DMS153 treated with DMSO at 0.1 percent for 48 hours (cell line): ENCODE measurements around the gene CDH13.

Experiments
- DNase-seq: peaks from one replicate; lab custom pipeline; 2025; ENCODE audit not compliant: unreplicated experiment; lab: John Stamatoyannopoulos, UW

Gene CDH13

DNA sequence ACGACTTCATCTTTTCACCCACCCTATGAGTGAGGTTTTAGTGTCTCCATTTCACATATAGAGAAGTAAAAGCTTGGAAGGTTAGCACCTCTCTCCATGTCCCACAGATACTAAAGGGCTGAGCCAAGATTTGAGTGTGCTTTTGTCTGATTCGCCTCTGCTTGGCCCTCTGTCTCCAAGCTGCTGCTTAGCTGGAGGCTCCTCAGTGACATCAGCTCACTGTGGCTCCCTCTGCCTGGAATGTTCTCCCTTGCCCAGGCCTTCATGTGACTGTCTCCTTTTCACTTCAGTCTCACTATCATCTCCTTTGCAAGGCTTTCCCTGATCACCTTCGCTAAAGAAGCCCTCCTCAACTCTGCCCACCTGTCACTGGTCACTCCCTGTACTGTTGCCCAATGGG lies 1096.5 kb downstream of the CDH13 start:
- DNase-seq: no peak

- no peak for DNase-seq
Measured at GRCh38 chr16:83723901-83724300, 1097.1 kb downstream of the CDH13 start.

GRCh38 chr16:83724585-83724984 lies 1097.8 kb downstream of the CDH13 start:
- no peak for DNase-seq

DNA sequence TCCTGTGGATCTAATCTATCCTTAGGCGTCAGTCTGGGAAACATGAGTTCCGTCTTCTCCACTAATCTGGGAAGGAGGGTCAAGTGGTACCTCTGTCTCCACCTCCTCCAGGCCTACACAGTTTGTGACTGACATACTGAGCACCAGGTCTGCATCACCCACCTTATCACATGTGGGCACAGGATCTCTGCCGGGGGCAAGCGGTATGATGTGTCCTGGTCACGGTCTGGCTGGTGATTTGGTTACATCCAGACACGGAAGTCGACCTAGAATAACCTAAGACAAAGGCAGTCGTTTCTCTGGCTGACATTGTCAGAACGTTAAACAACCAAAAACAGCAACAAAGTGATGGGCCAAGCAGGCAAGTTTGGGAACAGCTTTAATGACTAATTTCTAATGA lies 1098.5 kb downstream of the CDH13 start:
- DNase-seq: no peak

DNA sequence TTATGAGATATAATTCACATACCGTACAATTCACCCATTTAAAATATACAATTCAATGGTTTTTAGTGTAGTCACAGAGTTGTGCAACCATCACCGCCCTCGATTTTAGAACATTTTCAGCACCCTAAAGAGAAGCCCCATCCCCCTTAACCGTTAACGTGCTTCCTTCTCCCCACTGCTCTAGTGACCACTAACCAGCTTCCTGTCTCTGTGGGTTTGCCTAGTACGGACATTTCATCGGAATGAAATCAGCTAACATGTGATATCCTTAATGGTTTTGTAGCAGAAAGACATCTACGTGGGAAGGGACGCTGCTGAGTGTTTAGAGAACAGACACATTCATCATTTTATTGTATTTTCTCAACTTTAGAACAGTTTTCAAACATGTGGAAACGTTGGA lies 1100.2 kb downstream of the CDH13 start:
- no peak for DNase-seq

DNA sequence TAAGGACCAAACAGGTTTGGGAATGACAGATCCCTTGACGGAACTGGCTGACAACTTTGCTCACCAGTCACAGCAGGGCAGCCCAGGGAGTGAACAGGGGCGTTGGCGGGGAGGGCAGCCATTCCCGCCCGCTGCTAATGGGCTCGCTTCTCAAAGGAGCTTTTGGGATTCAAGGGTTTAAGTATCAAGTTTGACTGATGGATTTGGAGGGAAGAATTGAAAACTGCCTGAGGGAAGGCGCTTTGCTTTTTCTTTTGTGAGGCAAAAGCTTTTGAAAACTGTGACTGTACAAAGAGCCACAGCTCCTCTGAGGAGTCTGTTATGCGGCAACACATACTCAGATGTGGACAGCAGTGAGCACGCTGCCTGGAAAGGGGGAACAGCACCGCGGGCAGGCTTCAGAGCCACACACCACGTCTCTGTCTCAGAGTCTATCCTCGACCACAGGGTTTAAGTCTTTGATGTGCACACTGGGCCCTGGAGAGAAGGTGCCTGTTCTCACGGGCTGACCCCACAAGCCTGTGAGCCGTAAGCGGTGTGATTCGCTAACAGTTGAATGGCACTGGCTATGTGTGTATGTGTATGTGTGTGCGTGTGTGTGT lies 1101.1 kb downstream of the CDH13 start:
- DNase-seq: no peak

GRCh38 chr16:83728492-83728891 lies 1101.7 kb downstream of the CDH13 start:
- peak; percentile 72 for DNase-seq

DNA sequence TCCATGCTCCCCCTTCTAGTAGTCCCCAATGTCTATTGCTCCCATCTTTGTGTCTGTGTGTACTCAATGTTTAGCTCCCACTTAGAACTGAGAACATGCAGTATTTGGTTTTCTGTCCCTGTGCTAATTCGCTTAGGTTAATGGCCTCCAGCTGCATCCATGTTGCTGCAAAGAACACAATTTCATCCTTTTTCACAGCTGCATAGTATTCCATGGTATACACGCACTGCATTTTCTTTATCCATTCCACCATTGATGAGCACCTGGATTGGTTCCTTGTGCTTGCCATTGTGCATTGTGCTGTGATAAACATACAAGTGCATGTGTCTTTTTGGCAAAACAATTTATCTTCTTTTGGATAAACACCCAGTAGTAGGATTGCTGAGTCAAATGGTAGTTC lies 1104.0 kb downstream of the CDH13 start:
- DNase-seq: no peak

DNA sequence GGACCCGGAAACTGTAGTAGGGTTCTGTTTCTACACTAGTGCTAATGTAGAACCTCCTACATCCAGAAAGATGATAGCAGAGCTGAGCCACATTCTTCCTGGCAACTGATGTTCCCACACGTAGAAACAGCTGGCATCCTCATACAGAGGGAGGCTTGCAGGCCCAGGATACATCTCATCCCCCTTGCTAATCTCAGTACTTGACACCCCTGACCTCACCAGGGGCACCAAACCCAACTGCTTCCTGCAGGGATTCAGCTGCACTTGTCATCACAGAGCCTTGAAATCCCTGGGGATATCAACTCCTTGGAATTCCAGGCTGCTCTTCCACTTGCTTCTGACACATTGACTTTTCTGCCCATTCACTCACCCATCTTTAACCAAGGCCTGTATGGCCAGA lies 1105.8 kb downstream of the CDH13 start:
- DNase-seq: no peak

- peak; percentile 36 for DNase-seq
Measured at GRCh38 chr16:83733301-83733700, 1106.5 kb downstream of the CDH13 start.

DNA sequence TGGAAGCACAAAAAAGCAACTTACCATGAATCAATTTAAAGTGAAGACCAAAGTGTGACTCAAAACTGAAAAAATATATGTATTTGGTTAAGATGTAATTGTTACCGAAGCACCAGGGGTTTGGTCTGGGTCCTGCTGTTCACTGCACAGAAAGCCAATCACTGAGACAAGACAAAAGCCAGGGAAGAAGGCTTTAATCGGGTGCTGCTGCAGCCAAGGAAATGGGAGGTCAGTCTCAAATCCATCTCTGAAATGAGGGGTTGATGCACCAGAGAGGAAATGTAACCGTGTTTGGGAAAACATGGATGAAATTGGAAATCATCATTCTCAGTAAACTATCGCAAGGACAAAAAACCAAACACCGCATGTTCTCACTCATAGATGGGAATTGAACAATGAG lies 1107.4 kb downstream of the CDH13 start:
- DNase-seq: no peak

- DNase-seq: no peak
Measured at GRCh38 chr16:83737729-83738354, 1111.1 kb downstream of the CDH13 start.

- no peak for DNase-seq
Measured at GRCh38 chr16:83738923-83739503, 1112.2 kb downstream of the CDH13 start.

DNA sequence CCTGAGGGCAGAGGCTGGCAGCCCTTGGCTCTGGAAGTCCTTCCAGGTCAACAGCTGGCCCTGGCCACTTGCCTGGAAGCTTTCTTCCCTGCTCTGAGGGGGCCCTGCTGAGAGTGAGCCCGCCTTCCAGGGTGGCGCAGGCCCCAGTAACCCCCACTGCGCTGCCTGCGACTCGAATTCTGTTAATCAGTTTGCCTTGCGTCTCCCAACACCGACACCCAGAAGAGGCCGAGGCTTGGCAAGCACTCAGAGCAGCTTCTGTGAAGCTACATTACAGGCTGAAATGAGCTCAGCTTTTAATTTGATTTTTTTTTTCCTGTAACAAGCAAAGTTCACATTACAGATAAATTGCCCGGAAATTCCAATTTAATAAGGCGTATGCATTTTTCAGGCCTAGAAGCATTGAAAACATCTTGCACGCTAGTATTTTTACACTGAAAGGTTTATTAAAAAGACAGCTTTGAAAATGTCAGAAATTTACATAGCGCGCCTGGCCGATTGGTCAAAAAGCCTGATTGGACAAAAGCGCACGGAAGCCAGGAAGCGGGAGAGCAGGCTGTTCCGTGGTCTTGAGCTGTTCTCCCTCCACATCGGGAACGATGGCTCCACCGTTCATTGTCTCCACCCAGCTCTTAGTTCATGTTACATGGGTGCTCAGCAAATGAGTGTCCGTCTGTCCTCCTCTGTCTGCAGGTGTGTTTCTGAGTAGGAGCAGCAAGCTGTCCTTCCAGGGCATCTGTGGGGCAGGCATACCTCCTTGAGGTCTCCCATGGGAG lies 1115.5 kb downstream of the CDH13 start:
- DNase-seq: no peak

DNA sequence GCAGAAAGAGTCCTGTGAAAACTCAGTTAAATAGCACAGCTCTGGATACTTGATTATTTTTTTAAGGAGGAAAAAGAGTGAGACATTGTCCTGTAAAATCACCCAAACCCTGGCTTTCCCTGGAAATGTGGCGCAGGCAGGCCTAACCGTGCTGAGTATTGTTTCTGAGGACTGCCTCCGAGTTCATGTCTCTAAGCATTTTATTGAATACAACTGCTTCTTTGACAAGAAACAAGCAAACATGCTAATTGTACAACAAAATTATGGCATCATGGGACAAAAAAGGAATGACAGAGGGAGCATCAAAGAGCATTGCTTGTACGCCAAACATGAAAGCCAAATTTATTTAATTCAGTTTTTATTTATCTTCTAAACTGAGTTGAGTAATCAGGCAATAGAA lies 1116.5 kb downstream of the CDH13 start:
- no peak for DNase-seq

- no peak for DNase-seq
Measured at GRCh38 chr16:83743720-83744119, 1117.0 kb downstream of the CDH13 start.

DNA sequence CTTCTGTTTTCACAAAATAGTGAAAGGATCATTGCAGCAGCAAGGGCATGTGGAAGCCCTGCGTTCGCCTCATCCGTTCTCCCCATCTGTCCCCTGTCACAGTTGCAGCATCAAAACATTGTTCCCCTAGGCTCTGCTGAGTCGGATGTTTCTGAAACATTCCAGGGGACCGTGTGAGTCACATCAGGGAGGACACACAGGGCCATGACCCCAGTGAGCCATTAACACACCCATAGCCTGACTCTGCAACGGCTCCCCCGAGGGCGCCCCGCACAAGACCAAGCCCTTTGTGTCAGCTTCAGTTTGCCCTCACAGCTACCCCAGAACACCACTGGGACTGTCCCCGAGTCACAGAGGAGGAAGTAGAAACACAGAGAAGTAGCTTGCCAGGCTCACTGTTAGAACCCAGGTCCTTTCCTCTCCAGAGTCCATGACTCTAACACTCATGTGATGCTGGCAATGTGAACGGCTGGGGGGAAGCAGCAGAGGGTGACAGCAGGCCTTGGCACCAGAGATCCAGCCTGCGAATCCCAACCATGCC lies 1117.7 kb downstream of the CDH13 start:
- no peak for DNase-seq

DNA sequence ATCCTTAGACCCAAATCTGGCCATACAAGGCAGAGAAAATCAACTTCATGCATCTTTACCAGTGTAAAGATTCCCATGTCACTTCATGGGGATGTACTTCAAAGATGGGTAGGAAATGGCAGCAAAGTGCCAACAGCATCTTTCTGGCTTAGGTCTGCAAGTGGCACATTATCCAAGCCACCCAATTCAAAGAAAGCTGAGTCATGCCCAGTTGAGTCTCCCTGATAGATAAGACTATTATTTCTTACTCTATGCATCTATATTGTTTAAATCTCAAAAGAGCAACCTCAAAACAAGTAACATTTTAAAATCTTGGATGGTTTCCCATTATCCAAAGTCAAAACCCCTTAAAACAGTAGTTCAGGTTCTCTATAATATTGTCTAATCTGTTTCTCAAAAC lies 1119.8 kb downstream of the CDH13 start:
- no peak for DNase-seq

DNA sequence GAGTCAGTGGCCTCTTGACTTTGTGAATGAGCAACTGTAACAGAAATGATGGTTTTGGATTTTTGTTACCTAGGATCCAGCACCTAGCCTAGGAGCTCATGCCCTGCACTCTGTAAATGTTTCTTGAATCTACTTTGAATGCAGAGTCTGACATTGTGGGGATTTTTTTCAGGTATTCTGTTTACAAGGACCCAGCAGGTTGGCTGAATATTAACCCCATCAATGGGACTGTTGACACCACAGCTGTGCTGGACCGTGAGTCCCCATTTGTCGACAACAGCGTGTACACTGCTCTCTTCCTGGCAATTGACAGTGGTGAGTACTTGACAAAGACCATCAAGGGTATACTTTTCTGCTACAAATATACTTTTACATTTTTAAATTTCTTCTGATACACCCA lies 1121.2 kb downstream of the CDH13 start:
- no peak for DNase-seq

DNA sequence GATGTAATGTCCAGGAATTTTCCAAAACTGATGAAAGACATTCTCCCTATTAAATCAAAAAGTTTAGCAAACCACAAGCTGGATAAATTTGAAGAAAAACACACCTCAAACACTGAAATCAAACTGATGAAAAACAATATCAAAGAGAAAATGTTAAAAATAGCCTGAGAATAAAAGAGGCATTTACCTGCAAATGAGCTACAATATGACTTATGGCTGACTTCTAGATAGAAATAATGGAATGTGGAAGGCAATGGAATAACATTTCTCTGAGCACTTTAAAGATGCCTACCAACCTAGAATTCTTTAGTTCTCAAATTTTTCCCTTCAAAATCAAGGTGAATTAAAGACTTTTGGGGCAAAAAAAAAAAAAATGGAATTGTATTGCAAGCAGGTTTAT lies 1128.6 kb downstream of the CDH13 start:
- DNase-seq: no peak

DNA sequence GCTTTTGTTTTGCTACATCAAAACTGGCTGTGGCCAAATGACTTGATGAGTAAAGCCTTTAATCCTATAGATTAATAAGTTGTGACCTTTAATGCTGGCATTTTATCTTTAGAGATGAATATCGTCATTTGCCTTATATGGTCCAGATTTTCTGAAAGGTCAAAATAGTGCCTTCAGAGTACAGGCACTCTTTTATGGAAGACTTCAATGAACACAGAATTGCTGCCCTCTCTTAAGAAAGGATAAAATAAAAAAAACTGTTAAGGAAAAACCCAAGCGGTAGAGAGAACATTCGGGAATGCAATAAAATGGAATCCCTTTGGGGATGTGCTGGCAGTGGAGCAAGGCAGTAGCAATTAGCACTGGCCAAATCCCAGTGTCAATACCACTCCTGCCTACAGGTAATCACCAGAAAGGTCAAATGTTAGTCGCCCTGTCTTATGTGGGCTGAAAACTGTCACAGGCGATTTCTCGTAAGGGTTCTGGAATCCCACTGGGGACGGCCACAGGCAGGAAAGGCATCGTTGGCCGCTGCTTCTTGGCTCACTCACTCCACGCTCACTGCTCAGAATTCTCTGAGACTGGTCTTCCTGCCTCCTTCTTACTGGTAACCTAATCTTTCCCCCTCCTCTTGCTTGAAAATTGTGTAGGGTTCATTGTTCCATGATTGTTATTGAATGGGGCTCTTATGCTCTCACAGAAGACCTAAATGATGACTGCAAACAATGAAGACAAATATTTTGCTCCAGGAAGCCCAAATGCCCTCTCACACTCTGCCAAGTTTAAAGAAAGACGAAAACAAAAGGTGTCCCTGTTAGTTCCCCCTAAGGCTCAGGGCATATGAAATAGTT lies 1135.6 kb downstream of the CDH13 start:
- no peak for DNase-seq
